ENCODE data around the gene PSMG3.

PSMG3 gene

GRCh38 chr7:1555046-1555812, 14.6 kb downstream of the PSMG3 start:
- no peak overlapping the region for H3K4me3 ChIP-seq (ENCODE audit: low read depth, low read length)
- no peak for DNase-seq (ENCODE audit: low read depth)

GRCh38 chr7:1554333-1555045, 15.3 kb downstream of the PSMG3 start:
- H3K4me3 ChIP-seq (ENCODE audit: low read depth, low read length) = no peak overlapping the region
- TF ChIP-seq CTCF (IDR thresholded peaks at IDR 0.05; ENCODE audit: low read depth, low read length, missing control alignments) = no peak
- no peak for DNase-seq (ENCODE audit: low read depth)

More at GRCh38 chr7:1555046-1555812, 14.6 kb downstream of the PSMG3 start:
- TF ChIP-seq CTCF (IDR thresholded peaks at IDR 0.05; ENCODE audit: low read depth, low read length, missing control alignments) = no peak

- H3K4me3 ChIP-seq (ENCODE audit: low read depth, low read length) = no peak overlapping the region
- no peak for TF ChIP-seq CTCF (IDR thresholded peaks at IDR 0.05; ENCODE audit: low read depth, low read length, missing control alignments)
- DNase-seq (ENCODE audit: low read depth) = no peak
Measured at GRCh38 chr7:1553512-1554210, 16.2 kb downstream of the PSMG3 start.

GRCh38 chr7:1552200-1552599, 17.6 kb downstream of the PSMG3 start:
- no peak overlapping the region for H3K4me3 ChIP-seq (ENCODE audit: low read depth, low read length)
- TF ChIP-seq CTCF (IDR thresholded peaks at IDR 0.05; ENCODE audit: low read depth, low read length, missing control alignments) = no peak
- DNase-seq (ENCODE audit: low read depth) = no peak

- DNase-seq (ENCODE audit: low read depth) = no peak
- no peak for TF ChIP-seq CTCF (IDR thresholded peaks at IDR 0.05; ENCODE audit: low read depth, low read length, missing control alignments)
- no peak overlapping the region for H3K4me3 ChIP-seq (ENCODE audit: low read depth, low read length)
Measured at GRCh38 chr7:1550846-1551155, 19.0 kb downstream of the PSMG3 start.

GRCh38 chr7:1550005-1550845, 19.6 kb downstream of the PSMG3 start:
- H3K4me3 ChIP-seq (ENCODE audit: low read depth, low read length) = no peak overlapping the region
- TF ChIP-seq CTCF (IDR thresholded peaks at IDR 0.05; ENCODE audit: low read depth, low read length, missing control alignments) = no peak
- no peak for DNase-seq (ENCODE audit: low read depth)
